Right renal cortex interstitium (tissue), 3 donors: ENCODE results near the gene SPRR2B. TPM values are rescaled to one million over a fixed set of nuclear protein-coding genes. Genes with fewer than 3 reads are reported as not detected.
"Not testable (repeated sequence)": the region's sequence is repeated elsewhere in the genome, so short reads cannot be mapped to it uniquely, and the experiment has no call there.

ENCODE experiments used
- DNase-seq, 3 donors: peaks; one replicate each; pipeline ENCODE4 v3.0.0-alpha.2; 2013; ENCODE audit warnings: low read depth in 3 of 3, low spot score in 2 of 3
- polyA plus RNA-seq, 3 donors: library from polyadenylated mRNA; unstranded; fragments of 120-200 nt; gene quantifications; one replicate each; pipeline ENCODE4 v1.2.1, GENCODE V29; 2013; ENCODE audit not compliant: insufficient read length in 3 of 3

The SPRR2B gene
- polyA plus RNA-seq, 3 donors, result not detected

DNA sequence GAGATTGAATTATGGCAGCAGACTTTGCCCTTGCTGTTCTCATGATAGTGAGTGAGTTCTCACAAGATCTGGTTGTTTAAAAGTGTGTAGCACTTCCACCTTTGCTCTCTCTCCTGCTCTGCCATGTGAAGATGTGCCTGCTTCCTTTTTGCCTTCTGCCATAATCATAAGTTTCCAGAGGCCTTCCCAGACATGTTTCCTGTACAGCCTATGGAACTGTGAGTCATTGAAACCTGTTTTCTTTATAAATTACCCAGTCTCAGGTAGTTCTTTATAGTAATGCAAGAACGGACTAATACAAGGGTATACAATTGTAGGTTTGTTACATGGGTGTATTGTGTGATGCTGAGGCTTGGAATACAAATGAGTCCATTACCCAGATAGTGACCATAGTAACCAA, 36.2 kb downstream of the SPRR2B start:
- no peak for DNase-seq

DNA sequence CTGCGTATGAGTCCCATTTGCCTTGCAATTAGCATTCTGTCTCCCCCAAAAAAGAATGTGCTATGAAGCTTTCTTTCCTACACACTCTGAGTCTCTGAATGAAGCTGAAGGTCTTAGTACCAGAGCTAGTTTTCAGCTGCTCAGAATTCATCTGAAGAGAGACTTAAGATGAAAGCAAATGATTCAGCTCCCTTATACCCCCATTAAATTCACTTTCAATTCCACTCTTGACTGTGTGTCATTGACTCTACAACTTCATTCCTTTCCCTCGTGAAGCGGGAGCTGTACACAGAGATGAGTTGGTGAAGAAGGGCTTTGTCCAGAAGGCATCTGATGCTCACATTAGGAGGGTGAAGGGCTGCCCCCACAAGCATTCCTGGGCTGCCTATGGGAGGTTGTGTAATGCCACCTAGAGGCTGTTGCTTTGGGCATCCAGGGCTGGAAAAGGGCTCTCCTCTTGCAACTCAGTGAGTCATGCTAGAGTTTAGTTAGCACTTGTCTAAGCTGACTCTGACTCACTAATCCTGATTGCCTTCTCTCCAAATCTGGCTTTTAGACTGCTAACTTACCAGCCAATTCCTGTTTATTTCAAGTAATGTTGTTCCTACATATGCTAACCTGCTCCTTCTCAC, 38.6 kb downstream of the SPRR2B start:
- DNase-seq, result no peak

DNA sequence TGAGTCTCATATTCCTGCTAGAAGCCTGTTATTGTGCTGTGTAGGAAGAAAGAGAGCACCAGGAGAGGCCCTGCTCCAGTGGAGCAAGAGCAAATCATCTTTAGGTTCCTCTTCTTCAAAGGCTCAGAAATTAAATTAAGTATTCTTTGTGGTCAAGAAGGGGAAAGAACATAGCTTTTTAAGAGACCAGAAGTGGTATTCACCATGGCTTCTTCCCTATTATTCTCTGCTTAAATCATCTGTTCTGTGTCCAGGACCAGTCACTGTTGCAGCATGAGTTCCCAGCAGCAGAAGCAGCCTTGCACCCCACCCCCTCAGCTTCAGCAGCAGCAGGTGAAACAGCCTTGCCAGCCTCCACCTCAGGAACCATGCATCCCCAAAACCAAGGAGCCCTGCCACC, 39.3 kb downstream of the SPRR2B start:
- no peak for DNase-seq

- DNase-seq, result no peak
Observed at GRCh38 chr1:153030895-153031294, 40.5 kb downstream of the SPRR2B start, which contains the start of gene SPRR1B. SPRR1B (plus strand) TSS chr1:153031203; CDS start chr1:153032346, 1,143 bp downstream.

- DNase-seq, result no peak
Observed at GRCh38 chr1:153028766-153029165, 42.6 kb downstream of the SPRR2B start.

DNA sequence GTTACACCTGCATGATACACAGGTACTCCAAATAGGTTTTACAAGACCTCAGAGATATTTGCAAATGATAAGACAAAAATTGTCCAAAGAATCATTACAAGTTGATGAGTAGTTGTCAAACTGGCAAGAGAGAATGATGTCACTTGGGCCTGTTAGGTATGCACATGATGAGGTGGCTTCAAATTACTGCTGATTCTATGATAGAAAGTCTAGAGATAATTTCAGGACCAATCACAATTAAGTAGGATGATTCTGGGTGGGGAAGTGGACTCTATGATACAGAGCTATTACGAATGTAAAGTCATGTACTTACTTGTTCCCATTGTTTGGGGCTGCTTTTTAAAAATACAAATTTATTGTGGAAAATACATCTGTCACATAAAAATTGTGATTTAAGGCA, 45.6 kb downstream of the SPRR2B start:
- no peak for DNase-seq

DNA sequence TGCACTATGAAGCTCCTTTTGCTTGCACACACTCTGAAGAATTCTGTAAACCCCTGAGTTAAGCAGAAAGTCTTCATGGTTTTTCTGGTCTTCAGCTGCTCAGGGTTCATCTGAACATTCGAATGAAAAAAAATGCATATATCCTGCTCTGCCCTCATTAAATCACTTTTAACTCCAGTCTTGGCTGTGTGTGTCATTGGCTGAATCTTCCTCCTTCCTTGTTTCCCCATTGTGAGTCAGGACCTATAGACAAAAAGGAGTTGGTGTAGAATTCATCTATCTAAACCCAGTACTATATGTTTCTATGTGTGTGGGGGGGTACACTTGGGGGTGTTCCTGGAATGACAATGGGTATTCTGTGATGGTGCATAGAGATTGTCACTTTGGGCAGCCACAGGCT, 47.0 kb downstream of the SPRR2B start:
- DNase-seq, result no peak

- no peak for DNase-seq
Observed at GRCh38 chr1:153023109-153023508, 48.3 kb downstream of the SPRR2B start.

- not testable (repeated sequence) for DNase-seq
Observed at GRCh38 chr1:153022340-153022739, 49.1 kb downstream of the SPRR2B start.

DNA sequence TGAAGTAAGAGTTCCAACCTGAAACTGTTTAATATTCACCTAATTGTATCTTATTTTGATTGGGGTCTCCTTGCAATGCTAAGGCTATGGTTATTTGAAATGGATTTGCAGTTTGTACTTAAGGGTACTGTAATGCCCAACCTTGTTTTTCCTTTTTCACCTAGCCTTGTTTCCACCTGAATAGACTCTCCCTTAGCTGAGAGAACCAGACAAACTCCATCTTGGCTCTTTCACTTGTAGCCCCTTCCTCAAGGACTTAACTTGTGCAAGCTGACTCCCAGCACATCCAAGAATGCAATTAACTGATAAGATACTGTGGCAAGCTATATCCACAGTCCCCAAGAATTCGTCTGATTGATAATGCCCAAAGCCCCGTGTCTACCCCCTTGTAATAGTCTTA, 49.6 kb downstream of the SPRR2B start:
- DNase-seq, result not testable (repeated sequence)

Other genes starting within 250 kb of the SPRR2B start
- not detected for gene LCE1A, start 244.1 kb downstream of the SPRR2B start, polyA plus RNA-seq
- gene LCE6A, start 228.8 kb downstream of the SPRR2B start, polyA plus RNA-seq, result not detected
- gene LCE7A, start 211.6 kb downstream of the SPRR2B start, polyA plus RNA-seq, result not detected
- not detected for gene SMCP, start 193.3 kb downstream of the SPRR2B start, polyA plus RNA-seq
- under 1 TPM in 2 of 3 donors, not detected in 1; 0.21 to 0.42 TPM for gene IVL, start 163.1 kb downstream of the SPRR2B start, polyA plus RNA-seq
- gene SPRR5, start 124.4 kb downstream of the SPRR2B start, polyA plus RNA-seq, result not detected
- not detected for gene SPRR4, start 101.0 kb downstream of the SPRR2B start, polyA plus RNA-seq
- not detected for gene SPRR1A, start 87.5 kb downstream of the SPRR2B start, polyA plus RNA-seq
- gene SPRR3, start 69.9 kb downstream of the SPRR2B start, polyA plus RNA-seq, result under 1 TPM in 1 of 3 donors, not detected in 2; 0.21 TPM
- not detected for gene SPRR1B, start 40.4 kb downstream of the SPRR2B start, polyA plus RNA-seq
- not detected for gene SPRR2D, start 30.5 kb downstream of the SPRR2B start, polyA plus RNA-seq
- gene SPRR2A, start 14.1 kb downstream of the SPRR2B start, polyA plus RNA-seq, result not detected
- not detected for gene SPRR2E, start 22.9 kb upstream of the SPRR2B start, polyA plus RNA-seq
- gene SPRR2F, start 41.9 kb upstream of the SPRR2B start, polyA plus RNA-seq, result not detected
- gene SPRR2G, start 79.3 kb upstream of the SPRR2B start, polyA plus RNA-seq, result not detected
- gene LELP1, start 131.8 kb upstream of the SPRR2B start, polyA plus RNA-seq, result not detected
- gene PRR9, start 146.0 kb upstream of the SPRR2B start, polyA plus RNA-seq, result not detected
- not detected for gene LORICRIN, start 188.1 kb upstream of the SPRR2B start, polyA plus RNA-seq
- gene PGLYRP3, start 241.3 kb upstream of the SPRR2B start, polyA plus RNA-seq, result not detected